MV-4-11 (cell line): ENCODE data around the gene ROBO2.

Source experiments
- DNase-seq: peaks from one replicate; lab custom pipeline; 2025; lab: John Stamatoyannopoulos, UW

ROBO2 gene

GRCh38 chr3:77052051-77052501 is 12.2 kb downstream of the ROBO2 start:
- DNase-seq: no peak

- DNase-seq: no peak
Observed at GRCh38 chr3:77052733-77053670, 13.1 kb downstream of the ROBO2 start.

- DNase-seq: no peak
Observed at GRCh38 chr3:77053795-77054194, 13.9 kb downstream of the ROBO2 start.

- DNase-seq: no peak
Observed at GRCh38 chr3:77055841-77056341, 16.0 kb downstream of the ROBO2 start.

- DNase-seq: no peak
Observed at GRCh38 chr3:77059354-77059753, 19.5 kb downstream of the ROBO2 start.

GRCh38 chr3:77063423-77063822 is 23.5 kb downstream of the ROBO2 start:
- no peak for DNase-seq

- no peak for DNase-seq
Observed at GRCh38 chr3:77065750-77066149, 25.9 kb downstream of the ROBO2 start.

- no peak for DNase-seq
Observed at GRCh38 chr3:77066829-77067228, 26.9 kb downstream of the ROBO2 start.

GRCh38 chr3:77068808-77069207 is 28.9 kb downstream of the ROBO2 start:
- no peak for DNase-seq

GRCh38 chr3:77071364-77071763 is 31.5 kb downstream of the ROBO2 start:
- no peak for DNase-seq

GRCh38 chr3:77071809-77072208 is 31.9 kb downstream of the ROBO2 start:
- no peak for DNase-seq

GRCh38 chr3:77072232-77072631 is 32.3 kb downstream of the ROBO2 start:
- DNase-seq: no peak

- no peak for DNase-seq
Observed at GRCh38 chr3:77078279-77078678, 38.4 kb downstream of the ROBO2 start.

GRCh38 chr3:77079988-77080610 is 40.2 kb downstream of the ROBO2 start:
- no peak for DNase-seq

- no peak for DNase-seq
Observed at GRCh38 chr3:77081240-77081661, 41.4 kb downstream of the ROBO2 start.

- no peak for DNase-seq
Observed at GRCh38 chr3:77084511-77084910, 44.6 kb downstream of the ROBO2 start.

GRCh38 chr3:77086408-77086807 is 46.5 kb downstream of the ROBO2 start:
- DNase-seq: no peak

GRCh38 chr3:77091809-77092208 is 51.9 kb downstream of the ROBO2 start:
- no peak for DNase-seq

GRCh38 chr3:77093101-77093500 is 53.2 kb downstream of the ROBO2 start:
- DNase-seq: no peak

- DNase-seq: no peak
Observed at GRCh38 chr3:77096145-77096544, 56.2 kb downstream of the ROBO2 start.

- no peak for DNase-seq
Observed at GRCh38 chr3:77096966-77097890, 57.3 kb downstream of the ROBO2 start.
